HL-60/S4 treated with retinoic acid at 250 ng/mL for 4 days and 3 days (cell line): ENCODE data around the gene FUOM.

ENCODE experiments used
- in situ Hi-C: fragments of 300-500 bp; cut with MboI; formaldehyde crosslinking; loops from 2 replicates; pipeline ENCODE4 v1.7.0; 2022; ENCODE audit warnings: low sequenced_read_pairs

Gene FUOM

GRCh38 chr10:133357285-133358161 lies at the start of gene FUOM:
FUOM (minus strand) TSS chr10:133358019; CDS start chr10:133358007, 12 bp downstream.
- in situ Hi-C loops, result no loop called here

- in situ Hi-C loops, result no loop called here
Observed at GRCh38 chr10:133405844-133406527, 48.2 kb upstream of the FUOM start.

- in situ Hi-C loops, result no loop called here
Observed at GRCh38 chr10:133405272-133405671, 47.5 kb upstream of the FUOM start.

- in situ Hi-C loops, result no loop called here
Observed at GRCh38 chr10:133403784-133404183, 46.0 kb upstream of the FUOM start.

- in situ Hi-C loops, result no loop called here
Observed at GRCh38 chr10:133403359-133403758, 45.5 kb upstream of the FUOM start.

- in situ Hi-C loops, result no loop called here
Observed at GRCh38 chr10:133401981-133402725, 44.3 kb upstream of the FUOM start.

GRCh38 chr10:133401500-133401899 lies 43.7 kb upstream of the FUOM start:
- in situ Hi-C loops, result no loop called here

GRCh38 chr10:133400624-133401424 lies 43.0 kb upstream of the FUOM start:
- in situ Hi-C loops, result no loop called here

GRCh38 chr10:133399123-133399601 lies 41.3 kb upstream of the FUOM start:
- in situ Hi-C loops, result no loop called here

- in situ Hi-C loops, result no loop called here
Observed at GRCh38 chr10:133397938-133398337, 40.1 kb upstream of the FUOM start.

GRCh38 chr10:133396035-133396624 lies 38.3 kb upstream of the FUOM start:
- in situ Hi-C loops, result no loop called here

- in situ Hi-C loops, result no loop called here
Observed at GRCh38 chr10:133394801-133395221, 37.0 kb upstream of the FUOM start.

GRCh38 chr10:133394064-133394663 lies 36.3 kb upstream of the FUOM start, which contains the start of gene MTG1:
MTG1 (plus strand) TSS chr10:133394157; CDS start chr10:133394221, 64 bp downstream.
- in situ Hi-C loops, result no loop called here

GRCh38 chr10:133393401-133394063 lies 35.7 kb upstream of the FUOM start:
- in situ Hi-C loops, result no loop called here

GRCh38 chr10:133391761-133392518 lies 34.1 kb upstream of the FUOM start:
- in situ Hi-C loops, result no loop called here

GRCh38 chr10:133391249-133391635 lies 33.4 kb upstream of the FUOM start:
- in situ Hi-C loops, result no loop called here

- in situ Hi-C loops, result no loop called here
Observed at GRCh38 chr10:133390597-133391248, 32.9 kb upstream of the FUOM start.
